Measurements from ENCODE around the gene FSIP1. TPM values are rescaled to one million over a fixed set of nuclear protein-coding genes. Genes with fewer than 3 reads are reported as not detected.

FSIP1 gene
- 1.6 and 2.5 TPM in 2 replicates for total RNA-seq
- long read RNA-seq, partial matches to known transcripts: 1 of 6 reads
- long read RNA-seq, other reads (novel, unspliced or antisense): 2 of 6 reads

DNA sequence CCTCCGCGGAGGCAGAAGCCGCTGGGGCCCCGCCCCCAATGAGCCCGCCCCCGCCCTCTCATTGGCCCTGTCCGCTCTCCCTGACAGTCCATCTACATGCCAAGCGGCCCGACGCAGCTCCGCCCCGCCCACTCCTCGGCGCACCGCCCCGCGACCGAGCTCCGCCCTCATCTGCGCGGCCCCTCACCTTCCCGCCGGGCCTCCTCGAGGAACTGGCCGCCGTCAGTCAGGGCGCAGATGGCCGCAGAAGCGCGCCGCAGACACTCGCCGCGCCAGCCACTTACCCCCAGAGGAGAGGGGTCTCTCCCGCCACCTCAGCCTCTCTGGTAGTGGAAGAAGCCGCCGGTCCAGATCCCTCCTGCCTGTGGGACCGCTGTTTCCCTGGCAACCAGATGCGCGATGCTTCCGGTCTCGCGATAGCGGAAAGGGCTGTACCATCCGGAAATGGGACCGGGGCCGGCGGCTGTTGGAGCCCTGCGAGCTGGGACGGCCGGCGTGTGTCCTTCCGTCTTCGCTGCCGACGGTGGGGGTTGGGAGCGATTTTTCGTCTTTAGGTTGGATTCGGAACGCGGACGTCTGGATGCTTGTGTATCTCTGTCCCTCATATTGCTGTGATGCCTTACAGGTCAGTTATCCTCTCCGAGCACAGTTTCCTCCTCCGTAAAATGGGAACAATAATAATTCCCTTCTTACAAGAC, at the start of gene FSIP1:
TSS of gene FSIP1 (minus strand) at position 401 of the 698 bp plus-strand sequence. CDS start 6,317 bp downstream, outside the sequence.
- H3K36me3 Mint-ChIP-seq (ENCODE audit: insufficient read depth): no peaks in the 10 kb centered on the region
- peak within 1 kb of the TSS; percentile 3 for H3K27ac Mint-ChIP-seq
- H3K27me3 Mint-ChIP-seq: no peaks in the 10 kb centered on the region
- TF ChIP-seq, protein P1, sequence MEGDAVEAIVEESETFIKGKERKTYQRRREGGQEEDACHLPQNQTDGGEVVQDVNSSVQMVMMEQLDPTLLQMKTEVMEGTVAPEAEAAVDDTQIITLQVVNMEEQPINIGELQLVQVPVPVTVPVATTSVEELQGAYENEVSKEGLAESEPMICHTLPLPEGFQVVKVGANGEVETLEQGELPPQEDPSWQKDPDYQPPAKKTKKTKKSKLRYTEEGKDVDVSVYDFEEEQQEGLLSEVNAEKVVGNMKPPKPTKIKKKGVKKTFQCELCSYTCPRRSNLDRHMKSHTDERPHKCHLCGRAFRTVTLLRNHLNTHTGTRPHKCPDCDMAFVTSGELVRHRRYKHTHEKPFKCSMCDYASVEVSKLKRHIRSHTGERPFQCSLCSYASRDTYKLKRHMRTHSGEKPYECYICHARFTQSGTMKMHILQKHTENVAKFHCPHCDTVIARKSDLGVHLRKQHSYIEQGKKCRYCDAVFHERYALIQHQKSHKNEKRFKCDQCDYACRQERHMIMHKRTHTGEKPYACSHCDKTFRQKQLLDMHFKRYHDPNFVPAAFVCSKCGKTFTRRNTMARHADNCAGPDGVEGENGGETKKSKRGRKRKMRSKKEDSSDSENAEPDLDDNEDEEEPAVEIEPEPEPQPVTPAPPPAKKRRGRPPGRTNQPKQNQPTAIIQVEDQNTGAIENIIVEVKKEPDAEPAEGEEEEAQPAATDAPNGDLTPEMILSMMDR (IDR thresholded peaks at IDR 0.05; ENCODE audit: unreplicated experiment): no peak
- H3K9me3 Mint-ChIP-seq (ENCODE audit: low read depth): peaks cover 9% of the 10 kb centered on the region
- peak within 1 kb of the TSS; percentile 96 for H3K4me3 Mint-ChIP-seq (ENCODE audit: low read depth)
- DNase-seq (ENCODE audit: low spot score, unreplicated experiment): peak; percentile 89
- H3K4me1 Mint-ChIP-seq (ENCODE audit: low read depth): peaks cover 37% of the 10 kb centered on the region

DNA sequence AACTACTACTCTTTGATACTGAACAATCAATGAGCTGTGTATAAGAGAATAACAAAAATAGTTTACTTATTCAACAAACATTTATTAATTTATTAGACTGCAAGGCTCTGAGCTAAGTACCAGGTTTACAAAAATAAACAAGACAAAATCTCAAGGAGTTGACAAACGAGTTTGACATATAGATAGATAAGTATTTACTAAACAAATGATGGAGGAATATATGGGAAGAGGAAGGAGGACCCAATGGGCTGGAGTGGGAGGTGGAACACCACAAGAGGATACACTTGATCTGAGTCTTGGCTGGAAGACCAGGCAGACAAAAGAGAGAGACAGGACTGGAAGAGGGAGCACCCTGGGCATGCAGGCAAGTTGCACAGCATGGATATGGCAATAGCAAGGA, 47.5 kb upstream of the FSIP1 start:
- no peak for DNase-seq (ENCODE audit: low spot score, unreplicated experiment)
- TF ChIP-seq, protein P1 (IDR thresholded peaks at IDR 0.05; ENCODE audit: unreplicated experiment): no peak
- H3K27me3 Mint-ChIP-seq: peaks cover 6% of the 10 kb centered on the region
- H3K4me3 Mint-ChIP-seq (ENCODE audit: low read depth): no peak overlapping the region
- H3K4me1 Mint-ChIP-seq (ENCODE audit: low read depth): no peaks in the 10 kb centered on the region
- no peaks in the 10 kb centered on the region for H3K36me3 Mint-ChIP-seq (ENCODE audit: insufficient read depth)
- no peak overlapping the region for H3K27ac Mint-ChIP-seq
- no peaks in the 10 kb centered on the region for H3K9me3 Mint-ChIP-seq (ENCODE audit: low read depth)

DNA sequence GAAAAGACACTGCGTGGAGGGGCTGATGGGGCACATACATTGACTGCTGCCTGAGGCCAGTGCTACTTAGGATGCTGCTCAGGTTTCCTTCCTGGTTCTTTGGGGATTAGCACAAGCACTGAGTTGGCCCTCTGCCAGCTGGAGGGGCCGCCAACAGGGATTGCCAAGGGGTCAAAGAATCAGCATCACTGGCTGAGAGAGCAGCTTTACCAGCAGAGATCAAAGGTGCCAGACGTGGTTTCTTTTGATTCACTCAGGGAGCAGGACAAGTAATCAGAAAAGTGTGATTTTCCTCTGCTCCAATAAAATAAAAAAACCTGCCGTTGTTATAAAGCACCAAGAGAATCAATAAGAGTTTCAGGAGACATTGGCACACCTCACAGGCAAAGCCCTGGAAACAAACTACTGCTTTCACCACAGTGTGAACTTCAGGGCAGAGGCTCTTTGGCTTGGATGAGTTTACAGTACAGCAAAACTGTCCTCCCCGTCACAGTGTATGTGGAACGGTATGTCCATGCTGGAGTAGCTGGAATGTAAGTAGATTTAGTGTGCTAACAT, 45.8 kb upstream of the FSIP1 start:
- H3K27me3 Mint-ChIP-seq: peaks cover 6% of the 10 kb centered on the region
- H3K27ac Mint-ChIP-seq: no peak overlapping the region
- DNase-seq (ENCODE audit: low spot score, unreplicated experiment): no peak
- no peak overlapping the region for H3K4me3 Mint-ChIP-seq (ENCODE audit: low read depth)
- no peaks in the 10 kb centered on the region for H3K36me3 Mint-ChIP-seq (ENCODE audit: insufficient read depth)
- TF ChIP-seq, protein P1 (IDR thresholded peaks at IDR 0.05; ENCODE audit: unreplicated experiment): no peak
- no peaks in the 10 kb centered on the region for H3K4me1 Mint-ChIP-seq (ENCODE audit: low read depth)
- H3K9me3 Mint-ChIP-seq (ENCODE audit: low read depth): peaks cover 4% of the 10 kb centered on the region

DNA sequence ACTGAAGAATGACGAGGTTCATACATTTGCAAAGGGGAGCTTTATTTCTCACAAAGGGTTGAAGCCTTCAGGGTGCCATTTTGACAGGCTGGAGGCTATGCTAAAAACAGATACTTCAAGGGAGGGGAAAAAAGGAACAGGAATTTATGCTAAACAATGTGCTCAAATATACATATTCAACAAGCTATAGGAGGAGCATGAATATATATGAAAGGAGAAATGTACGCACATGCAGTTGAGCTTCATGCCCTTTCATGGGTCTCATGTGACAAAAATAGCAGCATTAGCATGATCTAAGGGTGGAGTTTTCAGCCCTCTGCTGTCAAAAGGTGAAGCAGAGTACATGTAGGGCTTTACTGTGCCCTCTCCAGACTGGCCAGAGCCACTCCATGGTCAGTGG, 44.3 kb upstream of the FSIP1 start:
- H3K27me3 Mint-ChIP-seq: peaks cover 6% of the 10 kb centered on the region
- H3K4me1 Mint-ChIP-seq (ENCODE audit: low read depth): no peaks in the 10 kb centered on the region
- TF ChIP-seq, protein P1 (IDR thresholded peaks at IDR 0.05; ENCODE audit: unreplicated experiment): no peak
- no peak overlapping the region for H3K4me3 Mint-ChIP-seq (ENCODE audit: low read depth)
- H3K27ac Mint-ChIP-seq: no peak overlapping the region
- no peak for DNase-seq (ENCODE audit: low spot score, unreplicated experiment)
- peaks cover 4% of the 10 kb centered on the region for H3K9me3 Mint-ChIP-seq (ENCODE audit: low read depth)
- H3K36me3 Mint-ChIP-seq (ENCODE audit: insufficient read depth): no peaks in the 10 kb centered on the region

DNA sequence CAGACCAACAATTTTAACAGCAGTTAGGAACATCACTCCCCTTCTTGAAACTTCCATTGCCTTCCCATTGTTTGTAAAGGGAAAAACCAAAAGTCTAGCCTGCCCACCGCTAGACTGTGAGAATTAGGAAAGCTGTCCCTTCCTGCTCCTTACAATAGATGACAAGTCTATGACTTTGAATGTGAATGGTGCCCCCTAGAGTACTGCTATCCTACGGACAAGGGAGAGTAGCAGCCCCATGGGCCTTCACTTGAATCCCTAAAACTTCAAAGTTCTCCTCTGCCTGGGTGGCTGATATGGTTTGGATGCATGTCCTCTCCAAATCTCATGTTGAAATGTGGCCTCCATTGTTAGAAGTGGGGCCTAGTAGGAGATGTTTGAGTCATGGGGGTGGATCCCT, 41.0 kb upstream of the FSIP1 start:
- H3K4me3 Mint-ChIP-seq (ENCODE audit: low read depth): no peak overlapping the region
- TF ChIP-seq, protein P1 (IDR thresholded peaks at IDR 0.05; ENCODE audit: unreplicated experiment): no peak
- H3K27ac Mint-ChIP-seq: no peak overlapping the region
- H3K36me3 Mint-ChIP-seq (ENCODE audit: insufficient read depth): no peaks in the 10 kb centered on the region
- H3K27me3 Mint-ChIP-seq: no peaks in the 10 kb centered on the region
- H3K9me3 Mint-ChIP-seq (ENCODE audit: low read depth): peaks cover 4% of the 10 kb centered on the region
- peaks cover 7% of the 10 kb centered on the region for H3K4me1 Mint-ChIP-seq (ENCODE audit: low read depth)
- no peak for DNase-seq (ENCODE audit: low spot score, unreplicated experiment)
